Fibroblast of pulmonary artery (primary cell): ENCODE results near the gene RITA1.
A peak's percentile ranks its signal among the peaks of the same experiment; 100 is the strongest.

Source experiments
- DNase-seq: peaks from one replicate; pipeline ENCODE4 v3.0.0-alpha.2; 2010; ENCODE audit warnings: low read depth
- H3K4me3 ChIP-seq: replicated peaks from 2 replicates; pipeline ENCODE4 v1.5.1; 2011; ENCODE audit warnings: low read depth, mild to moderate bottlenecking, control low read depth, low read length, moderate library complexity
- TF ChIP-seq, protein P1 (sequence below): IDR thresholded peaks from 2 replicates; pipeline ENCODE4 v1.5.1; 2011; ENCODE audit warnings: mild to moderate bottlenecking, control low read depth, low read length, inconsistent platforms; ENCODE audit errors: missing control alignments

RITA1 gene

DNA sequence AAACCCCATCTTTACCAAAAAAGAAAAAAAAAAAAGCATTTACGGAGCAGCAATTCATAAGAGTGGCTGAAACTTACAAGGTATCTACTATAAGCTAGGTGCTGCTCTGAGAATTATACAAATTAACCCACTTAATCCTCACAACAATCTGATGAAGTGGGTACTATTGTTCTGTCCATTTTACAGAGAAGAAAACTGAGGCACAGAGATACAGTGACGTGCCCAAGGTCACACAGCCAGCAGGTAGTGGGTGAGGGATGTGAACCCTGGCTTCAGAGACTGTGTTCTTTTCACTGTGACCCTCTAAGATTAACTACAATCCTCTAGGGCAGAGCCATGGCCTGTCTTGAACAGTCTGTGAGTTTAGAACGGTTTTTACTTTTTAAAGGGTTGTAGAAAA is 3.5 kb upstream of the RITA1 start:
- TF ChIP-seq, protein P1, sequence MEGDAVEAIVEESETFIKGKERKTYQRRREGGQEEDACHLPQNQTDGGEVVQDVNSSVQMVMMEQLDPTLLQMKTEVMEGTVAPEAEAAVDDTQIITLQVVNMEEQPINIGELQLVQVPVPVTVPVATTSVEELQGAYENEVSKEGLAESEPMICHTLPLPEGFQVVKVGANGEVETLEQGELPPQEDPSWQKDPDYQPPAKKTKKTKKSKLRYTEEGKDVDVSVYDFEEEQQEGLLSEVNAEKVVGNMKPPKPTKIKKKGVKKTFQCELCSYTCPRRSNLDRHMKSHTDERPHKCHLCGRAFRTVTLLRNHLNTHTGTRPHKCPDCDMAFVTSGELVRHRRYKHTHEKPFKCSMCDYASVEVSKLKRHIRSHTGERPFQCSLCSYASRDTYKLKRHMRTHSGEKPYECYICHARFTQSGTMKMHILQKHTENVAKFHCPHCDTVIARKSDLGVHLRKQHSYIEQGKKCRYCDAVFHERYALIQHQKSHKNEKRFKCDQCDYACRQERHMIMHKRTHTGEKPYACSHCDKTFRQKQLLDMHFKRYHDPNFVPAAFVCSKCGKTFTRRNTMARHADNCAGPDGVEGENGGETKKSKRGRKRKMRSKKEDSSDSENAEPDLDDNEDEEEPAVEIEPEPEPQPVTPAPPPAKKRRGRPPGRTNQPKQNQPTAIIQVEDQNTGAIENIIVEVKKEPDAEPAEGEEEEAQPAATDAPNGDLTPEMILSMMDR, result no peak
- no peak overlapping the region for H3K4me3 ChIP-seq
- DNase-seq, result no peak

DNA sequence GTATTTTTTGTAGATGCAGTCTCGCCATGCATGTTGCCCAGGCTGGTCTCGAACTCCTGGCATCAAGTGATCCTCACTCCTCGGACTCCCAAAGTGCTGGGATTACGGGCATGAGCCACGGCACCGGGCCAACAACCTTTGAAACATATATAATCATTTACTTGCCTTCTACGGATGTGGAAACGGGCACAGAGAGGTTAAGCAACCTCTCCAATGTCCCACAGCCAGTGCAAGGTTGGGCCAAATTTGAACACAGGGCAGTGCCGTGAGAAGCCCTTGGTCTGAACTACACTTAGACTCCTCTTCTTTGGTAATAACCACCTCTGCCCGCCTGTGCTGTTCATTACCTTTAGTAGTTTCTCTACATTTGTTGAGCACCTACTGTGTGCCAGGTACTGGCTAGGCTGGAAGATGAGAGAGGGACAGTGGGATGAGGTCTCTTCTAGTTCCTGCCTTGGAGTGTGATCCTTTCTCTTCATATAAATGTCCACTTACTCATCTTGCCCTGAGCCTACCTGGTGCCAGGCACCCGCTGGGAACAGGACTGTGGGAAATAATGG is 2.4 kb upstream of the RITA1 start:
- no peak overlapping the region for H3K4me3 ChIP-seq
- no peak for DNase-seq
- TF ChIP-seq, protein P1, result no peak

DNA sequence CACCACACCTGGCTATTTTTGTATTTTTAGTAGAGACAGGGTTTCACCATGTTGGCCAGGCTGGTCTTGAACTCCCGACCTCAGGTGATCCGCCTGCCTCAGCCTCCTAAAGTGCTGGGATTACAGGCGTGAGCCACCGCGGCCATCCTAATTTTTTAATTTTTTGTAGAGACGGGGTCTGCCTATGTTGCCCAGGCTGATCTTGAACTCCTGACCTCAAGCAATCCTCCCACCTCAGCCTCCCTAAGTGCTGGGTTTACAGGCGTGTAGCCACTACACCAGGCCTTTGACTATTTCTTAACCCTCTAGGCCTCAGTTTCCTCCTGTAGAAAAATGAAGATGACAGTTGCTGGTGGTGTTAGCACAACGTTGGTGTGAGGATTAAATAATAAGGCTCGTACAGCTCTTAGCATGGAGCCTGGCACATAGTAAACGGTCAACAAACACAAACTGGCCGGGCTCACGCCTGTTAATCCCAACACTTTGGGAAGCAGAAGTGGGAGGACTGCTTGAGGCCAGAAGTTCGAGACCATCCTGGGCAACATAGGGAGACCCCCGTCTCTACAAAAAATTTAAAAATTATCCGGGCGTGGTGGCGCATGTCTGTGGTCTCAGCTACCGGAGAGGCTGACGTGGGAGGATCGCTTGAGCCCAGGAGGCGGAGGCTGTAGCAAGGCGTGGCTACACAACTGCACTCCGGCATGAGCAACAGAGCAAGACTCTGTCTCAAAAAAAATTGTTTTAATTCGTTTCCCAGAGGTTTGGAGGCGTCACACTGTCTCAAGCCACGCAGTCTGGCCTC is 1.2 kb upstream of the RITA1 start:
- DNase-seq, result no peak
- TF ChIP-seq, protein P1, result no peak
- peak overlapping the region; percentile 82 for H3K4me3 ChIP-seq

DNA sequence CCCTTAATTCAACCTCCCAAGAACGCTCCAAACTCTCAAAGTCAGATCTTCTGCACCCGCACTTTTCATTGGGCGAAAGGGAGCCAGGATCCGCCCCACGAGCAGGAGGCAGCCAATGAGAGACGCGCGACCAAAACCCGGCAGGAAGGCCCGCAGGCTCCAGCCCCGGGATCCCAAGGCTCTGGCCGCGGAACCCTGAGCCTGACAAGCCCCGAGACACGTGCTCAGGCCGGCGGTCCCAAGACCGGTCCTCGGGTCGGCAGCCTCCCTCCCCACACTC is 681 bp upstream of the RITA1 start:
- DNase-seq, result peak; percentile 91
- TF ChIP-seq, protein P1, result no peak
- H3K4me3 ChIP-seq, result peak overlapping the region; percentile 82

DNA sequence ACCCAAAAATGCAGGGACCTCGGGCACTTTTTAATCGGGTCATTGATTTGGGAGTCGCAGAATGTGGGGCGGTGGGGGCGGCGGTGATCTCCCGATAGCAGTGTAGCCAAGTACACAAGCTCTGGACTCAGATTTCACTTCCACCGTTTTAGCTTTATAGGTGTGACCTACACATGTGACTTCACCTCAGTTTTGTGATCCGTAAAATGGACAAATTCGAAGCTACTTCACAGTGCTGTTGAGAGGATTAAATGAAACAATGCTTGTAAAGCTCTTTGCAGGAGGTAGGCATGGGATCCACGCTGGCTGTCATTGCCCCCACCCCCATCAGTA is 478 bp downstream of the RITA1 start:
- H3K4me3 ChIP-seq, result peak overlapping the region; percentile 82
- TF ChIP-seq, protein P1, result no peak
- peak; percentile 27 for DNase-seq

DNA sequence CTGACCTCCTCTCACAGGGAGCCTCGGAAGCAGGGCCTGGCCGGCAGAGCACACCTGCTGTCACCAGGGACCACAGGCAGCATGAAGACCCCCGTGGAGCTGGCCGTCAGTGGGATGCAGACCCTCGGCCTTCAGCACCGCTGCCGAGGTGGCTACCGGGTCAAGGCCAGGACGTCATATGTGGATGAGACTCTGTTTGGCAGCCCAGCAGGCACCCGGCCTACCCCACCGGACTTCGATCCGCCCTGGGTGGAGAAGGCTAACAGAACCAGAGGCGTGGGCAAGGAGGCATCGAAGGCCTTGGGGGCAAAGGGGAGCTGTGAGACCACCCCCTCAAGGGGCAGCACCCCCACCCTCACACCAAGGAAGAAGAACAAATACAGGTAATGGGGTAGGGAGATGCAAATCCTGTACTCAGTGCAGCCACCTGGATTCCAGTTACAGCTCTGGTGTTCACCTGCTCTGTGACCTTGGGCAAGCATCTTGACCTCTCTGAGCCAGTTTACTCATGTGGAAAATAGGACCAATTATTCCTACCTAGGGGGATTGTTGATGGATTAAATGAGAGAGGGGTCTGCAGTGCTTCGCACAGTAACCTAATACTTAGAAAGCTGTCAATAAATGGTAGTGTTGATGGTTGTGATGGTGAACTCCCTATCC is 1.3 kb downstream of the RITA1 start:
- peak overlapping the region; percentile 82 for H3K4me3 ChIP-seq
- TF ChIP-seq, protein P1, result no peak

More for the DNA sequence above, 1.3 kb downstream of the RITA1 start:
- DNase-seq, result no peak
